ENCODE measurements around the gene GCSH.

DNA sequence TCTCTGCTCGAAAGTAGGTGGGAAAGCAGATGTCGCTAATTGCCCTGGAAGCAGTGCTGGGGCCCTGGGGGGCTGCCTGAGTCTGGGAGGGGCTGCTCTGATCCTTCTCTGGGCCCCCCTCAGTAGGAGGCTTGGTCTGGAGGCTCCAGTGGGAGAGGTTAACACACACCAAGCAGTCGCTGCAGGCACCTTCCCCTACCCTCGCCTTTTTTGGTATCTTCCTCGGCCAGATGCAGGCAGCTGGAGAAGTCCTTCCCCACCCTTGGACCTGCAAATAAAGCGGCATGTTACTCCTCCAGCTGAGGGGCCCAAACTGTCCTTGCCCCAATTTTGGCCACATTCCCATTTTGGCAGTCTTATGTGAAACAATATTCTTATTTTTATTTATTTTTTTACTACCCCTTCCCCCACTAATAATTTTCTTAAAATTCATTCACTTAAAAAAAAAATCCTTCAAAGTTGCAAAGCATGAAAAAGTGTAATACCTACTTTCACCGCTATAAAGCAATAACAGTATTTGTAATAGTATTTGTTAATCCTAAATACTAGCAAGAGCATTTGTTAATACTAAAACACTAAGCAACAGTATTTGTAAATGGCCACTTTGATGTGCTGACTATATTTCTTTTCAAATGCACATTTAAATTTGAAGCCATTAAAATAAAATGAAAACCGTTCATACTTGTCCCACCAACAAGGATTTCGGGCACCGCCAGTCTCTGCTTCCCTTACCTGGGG is 34.2 kb downstream of the GCSH start:
- TF ChIP-seq CTCF (IDR thresholded peaks at IDR 0.05) = no peak
- TF ChIP-seq POLR2A (IDR thresholded peaks at IDR 0.05) = no peak
